HepG2 (cell line): ENCODE results near the gene GRIN2D. TPM values are rescaled to one million over a fixed set of nuclear protein-coding genes. Genes with fewer than 3 reads are reported as not detected.
A peak's percentile ranks its signal among the peaks of the same experiment; 100 is the strongest.

Experiments used
- CBX5 ChIP-seq: sonication (generic); formaldehyde crosslinking; IDR thresholded peaks from 2 replicates; pipeline ENCODE4 v1.4.0; 2020; ENCODE audit warnings: missing genetic modification reagents, borderline replicate concordance
- CC2D1A ChIP-seq: sonication (generic); formaldehyde crosslinking; IDR thresholded peaks from 2 replicates; pipeline ENCODE4 v1.8.1; 2023; ENCODE audit warnings: mild to moderate bottlenecking, missing genetic modification reagents
- CENPT ChIP-seq: sonication (generic); formaldehyde crosslinking; IDR thresholded peaks from 2 replicates; pipeline ENCODE4 v1.8.0; 2022; ENCODE audit warnings: low read depth, mild to moderate bottlenecking, moderate library complexity, missing genetic modification reagents
- FOSL1 ChIP-seq: sonication (generic); formaldehyde crosslinking; IDR thresholded peaks from 2 replicates; pipeline ENCODE4 v1.9.0; 2021; ENCODE audit warnings: missing genetic modification reagents, borderline replicate concordance
- HNF4G ChIP-seq, 2 experiments: sonication (generic) in 1 of 2; formaldehyde crosslinking in 1 of 2; IDR thresholded peaks; 2 replicates each; pipeline versions ENCODE4 v1.4.0 to v1.6.1; 2011 to 2020; ENCODE audit warnings: borderline replicate concordance in 2 of 2, low read depth in 2 of 2, mild to moderate bottlenecking in 2 of 2, low read length in 1 of 2, missing genetic modification reagents in 1 of 2, moderate library complexity in 1 of 2
- KDM1A ChIP-seq: IDR thresholded peaks from 2 replicates; pipeline ENCODE4 v1.6.1; 2016; ENCODE audit warnings: missing compliant biosample characterization
- MXD3 ChIP-seq: IDR thresholded peaks from 2 replicates; pipeline ENCODE4 v1.6.1; 2016; ENCODE audit warnings: mild to moderate bottlenecking, missing biosample characterization, missing genetic modification reagents
- RFXAP ChIP-seq: sonication (generic); formaldehyde crosslinking; IDR thresholded peaks from 2 replicates; pipeline ENCODE4 v1.4.0; 2020; ENCODE audit warnings: missing genetic modification reagents, borderline replicate concordance
- YY1 ChIP-seq: IDR thresholded peaks from 2 replicates; pipeline ENCODE4 v1.6.1; 2011; ENCODE audit warnings: low read length, low read depth, moderate library complexity, mild to moderate bottlenecking; ENCODE audit not compliant: insufficient read depth, insufficient replicate concordance
- ZNF274 ChIP-seq: sonication (generic); formaldehyde crosslinking; IDR thresholded peaks from 2 replicates; pipeline ENCODE4 v1.5.1; 2020; ENCODE audit warnings: mild to moderate bottlenecking, missing genetic modification reagents
- ZNF512B ChIP-seq: sonication (generic); formaldehyde crosslinking; IDR thresholded peaks from 2 replicates; pipeline ENCODE4 v1.5.1; 2020; ENCODE audit warnings: missing genetic modification reagents, mild to moderate bottlenecking, borderline replicate concordance
- ZNF569 ChIP-seq: sonication (generic); formaldehyde crosslinking; IDR thresholded peaks from 2 replicates; pipeline ENCODE4 v1.5.0; 2020; ENCODE audit warnings: mild to moderate bottlenecking, missing genetic modification reagents, moderate library complexity, borderline replicate concordance
- ZNF674 ChIP-seq: sonication (generic); formaldehyde crosslinking; IDR thresholded peaks from 2 replicates; pipeline ENCODE4 v1.5.0; 2020; ENCODE audit warnings: low read depth, mild to moderate bottlenecking, missing genetic modification reagents
- ZNF780A ChIP-seq: sonication (generic); formaldehyde crosslinking; IDR thresholded peaks from 2 replicates; pipeline ENCODE4 v1.8.0; 2022; ENCODE audit warnings: mild to moderate bottlenecking, missing genetic modification reagents, moderate library complexity
- polyA plus RNA-seq, 8 experiments: library from polyadenylated mRNA; depleted of rRNA in 3 of 8; stranded (reverse) in 7 of 8; unstranded in 1 of 8; fragments of >200 nt; fragmentation: Illumina TruSeq in 4 of 8; extraction: Trizol in 4 of 8; gene quantifications; 2 replicates each; pipeline versions ENCODE4 v1.2.1 to v1.2.3, GENCODE V29; 2011 to 2016; ENCODE audit warnings: low read depth in 4 of 8, missing spikeins in 1 of 8, mixed read lengths in 1 of 8; ENCODE audit not compliant: insufficient read depth in 1 of 8
- total RNA-seq, 5 experiments: library from RNA; depleted of rRNA; stranded (reverse); fragments of >200 nt; fragmentation: Illumina TruSeq; extraction: Trizol; gene quantifications; 2 replicates each; pipeline ENCODE4 v1.2.3, GENCODE V29; 2016; ENCODE audit warnings: low read depth in 1 of 5
- TF ChIP-seq, protein P1 (sequence below): sonication (generic); formaldehyde crosslinking; IDR thresholded peaks from 2 replicates; pipeline ENCODE4 v1.5.1; 2020; ENCODE audit warnings: mild to moderate bottlenecking, missing genetic modification reagents, borderline replicate concordance
- TF ChIP-seq, protein P2 (sequence below): sonication (generic); formaldehyde crosslinking; IDR thresholded peaks from 2 replicates; pipeline ENCODE4 v1.9.0; 2021; ENCODE audit warnings: mild to moderate bottlenecking, missing genetic modification reagents
- TF ChIP-seq, protein P3 (sequence below): sonication (generic); formaldehyde crosslinking; IDR thresholded peaks from 2 replicates; pipeline ENCODE4 v1.5.0; 2020; ENCODE audit warnings: mild to moderate bottlenecking, low read depth, missing genetic modification reagents, borderline replicate concordance

GRIN2D gene
- total and polyA plus RNA-seq, 2 of the 13 experiments (the other 11 are each of a cell fraction or from before 2014, with no cell fraction given) = 0.02 to 0.13 TPM

- TF ChIP-seq ZNF512B = no peak
- no peak for TF ChIP-seq CC2D1A (CRISPR knock-in tag)
- TF ChIP-seq, protein P1, sequence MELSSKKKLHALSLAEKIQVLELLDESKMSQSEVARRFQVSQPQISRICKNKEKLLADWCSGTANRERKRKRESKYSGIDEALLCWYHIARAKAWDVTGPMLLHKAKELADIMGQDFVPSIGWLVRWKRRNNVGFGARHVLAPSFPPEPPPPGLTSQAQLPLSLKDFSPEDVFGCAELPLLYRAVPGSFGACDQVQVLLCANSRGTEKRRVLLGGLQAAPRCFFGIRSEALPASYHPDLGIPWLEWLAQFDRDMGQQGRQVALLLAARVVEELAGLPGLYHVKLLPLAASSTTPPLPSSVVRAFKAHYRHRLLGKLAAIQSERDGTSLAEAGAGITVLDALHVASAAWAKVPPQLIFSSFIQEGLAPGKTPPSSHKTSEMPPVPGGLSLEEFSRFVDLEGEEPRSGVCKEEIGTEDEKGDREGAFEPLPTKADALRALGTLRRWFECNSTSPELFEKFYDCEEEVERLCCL (CRISPR knock-in tag) = no peak
- TF ChIP-seq ZNF674 = no peak
- TF ChIP-seq HNF4G (IDR thresholded peaks at IDR 0.05; ENCODE audit: borderline replicate concordance, low read depth, low read length) = no peak
- no peak for TF ChIP-seq HNF4G (CRISPR knock-in tag; IDR thresholded peaks at IDR 0.05; ENCODE audit: borderline replicate concordance, low read depth)
- TF ChIP-seq MXD3 (CRISPR knock-in tag) = no peak
- peak; percentile 87 for TF ChIP-seq KDM1A (CRISPR knock-in tag)
- no peak; the same call in 1 of the 2 replicates for TF ChIP-seq CBX5 (CRISPR knock-in tag)
- no peak for TF ChIP-seq RFXAP (CRISPR knock-in tag)
- peak; percentile 89 for TF ChIP-seq FOSL1 (CRISPR knock-in tag)
- peak; percentile 49 for TF ChIP-seq YY1
- no peak for TF ChIP-seq CENPT (CRISPR knock-in tag)
- no peak for TF ChIP-seq ZNF780A (CRISPR knock-in tag)
- no peak for TF ChIP-seq ZNF274 (CRISPR knock-in tag)
- TF ChIP-seq, protein P2, sequence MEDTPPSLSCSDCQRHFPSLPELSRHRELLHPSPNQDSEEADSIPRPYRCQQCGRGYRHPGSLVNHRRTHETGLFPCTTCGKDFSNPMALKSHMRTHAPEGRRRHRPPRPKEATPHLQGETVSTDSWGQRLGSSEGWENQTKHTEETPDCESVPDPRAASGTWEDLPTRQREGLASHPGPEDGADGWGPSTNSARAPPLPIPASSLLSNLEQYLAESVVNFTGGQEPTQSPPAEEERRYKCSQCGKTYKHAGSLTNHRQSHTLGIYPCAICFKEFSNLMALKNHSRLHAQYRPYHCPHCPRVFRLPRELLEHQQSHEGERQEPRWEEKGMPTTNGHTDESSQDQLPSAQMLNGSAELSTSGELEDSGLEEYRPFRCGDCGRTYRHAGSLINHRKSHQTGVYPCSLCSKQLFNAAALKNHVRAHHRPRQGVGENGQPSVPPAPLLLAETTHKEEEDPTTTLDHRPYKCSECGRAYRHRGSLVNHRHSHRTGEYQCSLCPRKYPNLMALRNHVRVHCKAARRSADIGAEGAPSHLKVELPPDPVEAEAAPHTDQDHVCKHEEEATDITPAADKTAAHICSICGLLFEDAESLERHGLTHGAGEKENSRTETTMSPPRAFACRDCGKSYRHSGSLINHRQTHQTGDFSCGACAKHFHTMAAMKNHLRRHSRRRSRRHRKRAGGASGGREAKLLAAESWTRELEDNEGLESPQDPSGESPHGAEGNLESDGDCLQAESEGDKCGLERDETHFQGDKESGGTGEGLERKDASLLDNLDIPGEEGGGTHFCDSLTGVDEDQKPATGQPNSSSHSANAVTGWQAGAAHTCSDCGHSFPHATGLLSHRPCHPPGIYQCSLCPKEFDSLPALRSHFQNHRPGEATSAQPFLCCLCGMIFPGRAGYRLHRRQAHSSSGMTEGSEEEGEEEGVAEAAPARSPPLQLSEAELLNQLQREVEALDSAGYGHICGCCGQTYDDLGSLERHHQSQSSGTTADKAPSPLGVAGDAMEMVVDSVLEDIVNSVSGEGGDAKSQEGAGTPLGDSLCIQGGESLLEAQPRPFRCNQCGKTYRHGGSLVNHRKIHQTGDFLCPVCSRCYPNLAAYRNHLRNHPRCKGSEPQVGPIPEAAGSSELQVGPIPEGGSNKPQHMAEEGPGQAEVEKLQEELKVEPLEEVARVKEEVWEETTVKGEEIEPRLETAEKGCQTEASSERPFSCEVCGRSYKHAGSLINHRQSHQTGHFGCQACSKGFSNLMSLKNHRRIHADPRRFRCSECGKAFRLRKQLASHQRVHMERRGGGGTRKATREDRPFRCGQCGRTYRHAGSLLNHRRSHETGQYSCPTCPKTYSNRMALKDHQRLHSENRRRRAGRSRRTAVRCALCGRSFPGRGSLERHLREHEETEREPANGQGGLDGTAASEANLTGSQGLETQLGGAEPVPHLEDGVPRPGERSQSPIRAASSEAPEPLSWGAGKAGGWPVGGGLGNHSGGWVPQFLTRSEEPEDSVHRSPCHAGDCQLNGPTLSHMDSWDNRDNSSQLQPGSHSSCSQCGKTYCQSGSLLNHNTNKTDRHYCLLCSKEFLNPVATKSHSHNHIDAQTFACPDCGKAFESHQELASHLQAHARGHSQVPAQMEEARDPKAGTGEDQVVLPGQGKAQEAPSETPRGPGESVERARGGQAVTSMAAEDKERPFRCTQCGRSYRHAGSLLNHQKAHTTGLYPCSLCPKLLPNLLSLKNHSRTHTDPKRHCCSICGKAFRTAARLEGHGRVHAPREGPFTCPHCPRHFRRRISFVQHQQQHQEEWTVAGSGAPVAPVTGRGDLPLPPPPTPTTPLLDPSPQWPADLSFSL (CRISPR knock-in tag) = no peak
- TF ChIP-seq ZNF569 (CRISPR knock-in tag) = no peak
- TF ChIP-seq, protein P3, sequence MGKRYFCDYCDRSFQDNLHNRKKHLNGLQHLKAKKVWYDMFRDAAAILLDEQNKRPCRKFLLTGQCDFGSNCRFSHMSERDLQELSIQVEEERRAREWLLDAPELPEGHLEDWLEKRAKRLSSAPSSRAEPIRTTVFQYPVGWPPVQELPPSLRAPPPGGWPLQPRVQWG = no peak
These were observed 39.0 kb upstream of the GRIN2D start (continued) for GRCh38 chr19:48354332-48354992.
